SK-MEL-5 (cell line): Measurements from ENCODE around the gene MUSTN1. TPM values are rescaled to one million over a fixed set of nuclear protein-coding genes. Genes with fewer than 3 reads are reported as not detected.

Experiments
- DNase-seq: peaks from one replicate; pipeline ENCODE4 v3.0.0-alpha.2; 2016; ENCODE audit warnings: low read depth, low spot score
- in situ Hi-C: cut with HindIII; loops from 2 replicates; pipeline ENCODE4 v1.10.0; 2016; ENCODE audit warnings: low sequenced_read_pairs, high pct_unique_total_duplicates, low pct_unique_long_range_greater_than_20kb
- total RNA-seq: library from RNA; depleted of rRNA; stranded (reverse); fragments of >200 nt; shearing (Covaris generic); gene quantifications from 2 replicates; pipeline ENCODE4 v1.2.3, GENCODE V29; 2014

Gene MUSTN1
- total RNA-seq, 1 experiment from 2014 or later = not detected

- in situ Hi-C loops = no loop called here
- DNase-seq = no peak
Measured at GRCh38 chr3:52841211-52841980, 6.6 kb upstream of the MUSTN1 start.

GRCh38 chr3:52839892-52840545, 5.2 kb upstream of the MUSTN1 start:
- DNase-seq = no peak
- in situ Hi-C loops = no loop called here

GRCh38 chr3:52839268-52839575, 4.4 kb upstream of the MUSTN1 start:
- in situ Hi-C loops = no loop called here
- DNase-seq = no peak

GRCh38 chr3:52838561-52839267, 3.9 kb upstream of the MUSTN1 start:
- in situ Hi-C loops = no loop called here
- DNase-seq = no peak

GRCh38 chr3:52836986-52837385, 2.2 kb upstream of the MUSTN1 start:
- in situ Hi-C loops = no loop called here
- no peak for DNase-seq

GRCh38 chr3:52836471-52836845, 1.6 kb upstream of the MUSTN1 start:
- no peak for DNase-seq
- in situ Hi-C loops = no loop called here

GRCh38 chr3:52835766-52836470, 1.1 kb upstream of the MUSTN1 start:
- in situ Hi-C loops = no loop called here
- no peak for DNase-seq

GRCh38 chr3:52833202-52833601, 1.6 kb downstream of the MUSTN1 start:
- DNase-seq = no peak
- in situ Hi-C loops = no loop called here

GRCh38 chr3:52831500-52832301, 3.1 kb downstream of the MUSTN1 start:
- in situ Hi-C loops = no loop called here
- peak; percentile 54 for DNase-seq

- in situ Hi-C loops = no loop called here
- no peak for DNase-seq
Measured at GRCh38 chr3:52830535-52831258, 4.1 kb downstream of the MUSTN1 start, which contains the start of gene ITIH4. ITIH4 (minus strand) TSS chr3:52830672; CDS start chr3:52830642, 30 bp downstream.

- no peak for DNase-seq
- in situ Hi-C loops = no loop called here
Measured at GRCh38 chr3:52829906-52830463, 4.8 kb downstream of the MUSTN1 start.

- no peak for DNase-seq
- in situ Hi-C loops = no loop called here
Measured at GRCh38 chr3:52829482-52829881, 5.3 kb downstream of the MUSTN1 start.

GRCh38 chr3:52827866-52828376, 6.9 kb downstream of the MUSTN1 start:
- DNase-seq = no peak
- in situ Hi-C loops = no loop called here

GRCh38 chr3:52827441-52827840, 7.4 kb downstream of the MUSTN1 start:
- no peak for DNase-seq
- in situ Hi-C loops = no loop called here

- in situ Hi-C loops = no loop called here
- no peak for DNase-seq
Measured at GRCh38 chr3:52824037-52824436, 10.8 kb downstream of the MUSTN1 start.

- DNase-seq = no peak
- in situ Hi-C loops = no loop called here
Measured at GRCh38 chr3:52822363-52822762, 12.5 kb downstream of the MUSTN1 start.
